ENCODE measurements around the gene NOXO1.

NOXO1 gene

DNA sequence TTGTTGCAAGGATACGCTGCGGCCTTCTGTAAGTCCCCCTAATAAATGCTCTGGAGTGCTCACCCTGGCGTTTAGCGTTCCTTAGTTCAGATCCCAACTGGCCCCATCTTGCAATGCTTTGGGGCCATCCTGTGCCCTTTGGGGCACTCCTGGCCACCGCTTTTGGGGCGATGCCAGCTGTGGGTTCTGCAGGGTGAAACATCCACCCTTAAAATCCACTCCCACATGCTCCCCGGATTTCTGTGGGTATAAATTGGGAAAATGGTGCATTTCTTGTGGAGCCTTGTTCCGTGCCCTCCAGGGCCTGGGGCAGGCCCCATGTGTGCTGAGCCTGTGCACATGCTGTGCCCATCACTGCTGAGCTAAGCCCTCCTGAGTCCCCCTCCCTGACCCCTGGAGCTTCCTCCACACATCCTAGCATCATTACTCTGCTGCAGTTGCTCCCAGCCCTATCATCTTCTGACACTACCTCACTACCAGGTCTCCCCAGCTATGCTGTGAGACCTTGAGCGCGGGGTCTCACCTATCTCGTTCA, 44.3 kb downstream of the NOXO1 start:
- Mint-ChIP-seq H3K27me3 (peaks cover 0 to 9% of the 10 kb centered on the region in 2 donors), H3K36me3 (ENCODE audit: insufficient read depth) (peaks cover 15% of the 10 kb centered on the region), H3K4me1 (ENCODE audit: low read depth in 2 of 2) (peaks cover 0 to 5% of the 10 kb centered on the region in 2 donors), H3K9me3 (no peaks in the 10 kb centered on the region), H3K27ac (peak overlapping the region in 1 of 2 donors; percentile 44), H3K4me3 (no peak overlapping the region)
- ATAC-seq (replicated peaks) (no peak), DNase-seq (no peak)

DNA sequence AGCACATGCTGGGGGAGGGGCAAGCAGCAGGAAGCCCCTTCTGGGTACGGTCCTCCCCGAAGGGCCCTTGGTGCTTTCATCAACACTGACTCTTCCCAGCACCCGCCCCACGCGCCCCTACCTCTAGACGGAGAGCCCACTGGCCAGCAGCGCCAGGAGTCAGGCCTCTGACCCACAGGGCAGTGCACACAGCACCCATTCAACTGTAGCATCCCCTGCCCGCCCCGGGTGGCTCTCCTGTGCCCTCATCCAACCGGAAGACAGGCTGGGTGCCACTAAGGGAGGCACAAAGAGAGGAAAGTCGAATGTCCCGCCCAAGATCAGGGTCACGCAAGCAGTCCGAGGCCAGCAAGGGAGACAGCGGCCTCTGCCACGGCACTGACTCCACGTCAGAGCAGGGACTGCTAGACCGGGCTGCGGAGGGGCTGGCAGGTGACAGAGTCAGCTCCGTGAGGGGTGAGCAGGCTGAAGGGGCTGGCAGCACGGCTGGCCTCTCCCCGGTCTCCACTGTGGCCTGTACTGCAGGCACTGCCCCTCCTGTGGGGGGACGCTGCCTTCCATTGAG, 48.1 kb downstream of the NOXO1 start:
- Mint-ChIP-seq H3K36me3 (ENCODE audit: insufficient read depth) (peaks cover 3% of the 10 kb centered on the region), H3K4me1 (ENCODE audit: low read depth in 2 of 2) (peaks cover 0 to 2% of the 10 kb centered on the region in 2 donors), H3K27me3 (peaks cover 0 to 9% of the 10 kb centered on the region in 2 donors), H3K4me3 (no peak overlapping the region), H3K27ac (no peak overlapping the region), H3K9me3 (no peaks in the 10 kb centered on the region)
- ATAC-seq (replicated peaks) (no peak), DNase-seq (no peak)

DNA sequence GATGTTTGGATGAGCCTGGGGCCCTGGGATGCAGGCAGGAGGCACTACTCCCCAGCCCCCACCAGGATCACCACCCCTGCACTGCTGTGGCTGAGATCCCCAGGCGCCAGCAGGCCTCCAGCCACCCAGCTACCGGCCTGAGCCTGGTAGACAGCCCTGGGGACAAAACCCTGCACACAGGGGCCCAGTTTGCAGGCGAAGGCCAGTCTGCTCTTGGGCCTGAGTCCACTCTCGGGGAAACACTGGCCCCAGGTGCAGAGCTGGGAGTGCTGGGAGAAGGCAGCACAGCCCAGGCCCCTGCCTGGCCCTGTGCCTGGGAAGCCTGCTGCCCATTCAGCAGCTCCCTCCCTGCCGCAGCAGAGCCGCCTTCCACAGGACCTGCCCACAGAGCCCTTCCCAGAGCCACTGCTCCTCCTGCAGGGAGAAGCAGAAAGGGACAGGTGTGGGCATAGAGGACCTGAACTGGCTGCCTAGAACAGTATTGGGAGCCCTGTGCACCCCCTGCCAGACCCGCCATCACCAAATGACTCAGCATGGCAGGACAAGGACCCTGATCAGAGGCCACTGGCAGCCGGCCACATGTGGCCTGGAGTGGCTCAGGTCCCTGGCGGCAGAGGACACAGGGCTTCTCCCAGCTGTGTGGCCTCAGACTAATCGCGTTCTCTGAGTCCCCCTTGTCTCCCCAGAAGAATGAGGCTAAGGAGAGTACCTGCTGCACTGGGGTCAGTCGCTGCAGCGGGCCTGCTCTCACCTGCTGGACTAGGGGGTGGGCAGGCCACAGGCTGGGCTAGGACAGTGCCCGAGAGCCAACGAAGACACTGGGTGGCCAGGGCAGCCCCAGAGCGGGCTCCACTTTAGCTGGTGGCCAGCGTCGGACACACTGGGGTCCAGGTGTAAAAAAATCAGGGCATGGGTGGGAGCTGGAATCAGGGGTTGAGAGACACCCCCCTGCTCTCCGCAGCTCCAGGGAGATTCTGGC, 48.9 kb downstream of the NOXO1 start:
- Mint-ChIP-seq H3K27me3 (peaks cover 0 to 9% of the 10 kb centered on the region in 2 donors), H3K27ac (no peak overlapping the region), H3K9me3 (no peaks in the 10 kb centered on the region), H3K36me3 (ENCODE audit: insufficient read depth) (peaks cover 1% of the 10 kb centered on the region), H3K4me1 (ENCODE audit: low read depth in 2 of 2) (peaks cover 0 to 2% of the 10 kb centered on the region in 2 donors), H3K4me3 (no peak overlapping the region)
- DNase-seq (no peak), ATAC-seq (replicated peaks) (no peak)

DNA sequence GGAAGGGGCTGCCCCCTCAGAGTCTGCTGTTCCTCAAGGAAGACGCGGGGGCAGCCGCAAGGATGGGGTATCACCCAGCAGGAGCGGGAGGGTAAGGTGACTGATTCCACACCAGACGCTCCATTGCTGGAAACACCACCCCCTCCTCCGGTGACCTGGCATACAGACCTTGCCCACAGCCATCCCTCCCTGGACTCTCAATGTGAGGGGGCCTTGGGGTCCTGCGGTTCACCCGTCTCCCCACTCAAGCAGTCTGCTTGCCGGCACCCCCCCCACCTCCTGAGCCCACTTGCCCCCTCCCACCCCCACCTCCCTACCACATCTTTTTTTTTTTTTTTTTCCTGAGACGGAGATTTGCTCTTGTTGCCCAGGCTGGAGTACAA, 50.9 kb downstream of the NOXO1 start:
- ATAC-seq (replicated peaks), result no peak
- H3K27ac Mint-ChIP-seq, result no peak overlapping the region

DNA sequence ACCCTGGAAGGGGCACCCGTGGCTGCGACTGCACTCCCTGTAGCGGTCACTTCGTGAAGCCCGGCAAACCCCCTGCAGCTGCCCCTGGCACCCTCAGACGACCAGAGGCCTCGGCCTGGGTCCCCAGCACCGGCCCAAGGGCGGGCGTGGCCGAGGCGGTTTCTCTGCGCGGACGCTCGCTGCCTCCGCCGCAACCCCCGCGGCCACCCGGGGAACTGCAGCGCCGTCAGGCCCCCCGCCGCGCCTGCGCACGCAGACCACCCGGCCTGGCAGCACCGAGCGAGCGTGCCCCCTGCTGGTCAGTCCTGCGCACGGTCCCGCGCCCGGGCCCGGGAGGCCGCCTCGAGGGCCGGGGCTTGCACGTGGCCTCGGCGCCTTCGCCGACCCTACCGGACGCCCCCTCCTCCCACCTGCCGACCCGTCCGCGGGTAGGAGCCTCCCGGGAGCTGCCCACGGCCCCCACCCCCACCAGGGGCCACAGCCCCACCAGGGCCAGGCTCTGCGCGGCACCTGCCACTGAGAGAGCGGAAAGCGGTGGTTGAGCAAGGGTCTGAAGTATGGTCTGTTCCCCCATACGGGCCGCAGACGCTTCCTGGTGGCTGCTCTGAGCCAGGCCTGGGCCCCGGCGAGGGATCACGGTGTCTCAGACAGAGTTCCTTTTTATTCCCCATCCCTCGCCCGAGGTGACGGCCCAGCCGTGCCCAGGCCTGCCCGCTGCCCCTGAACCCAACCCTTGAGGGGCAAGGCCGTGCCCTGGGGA, 51.5 kb downstream of the NOXO1 start:
- Mint-ChIP-seq H3K27ac (no peak overlapping the region), H3K4me1 (ENCODE audit: low read depth in 2 of 2) (peaks cover 0 to 2% of the 10 kb centered on the region in 2 donors)

More for the DNA sequence above, 50.9 kb downstream of the NOXO1 start:
- peaks cover 0 to 13% of the 10 kb centered on the region in 2 donors for H3K27me3 Mint-ChIP-seq
- peak overlapping the region; percentile 27 to 29 for H3K4me3 Mint-ChIP-seq
- no peak for DNase-seq
- peaks cover 2% of the 10 kb centered on the region for H3K36me3 Mint-ChIP-seq (ENCODE audit: insufficient read depth)
- H3K9me3 Mint-ChIP-seq, result no peaks in the 10 kb centered on the region
- H3K4me1 Mint-ChIP-seq (ENCODE audit: low read depth in 2 of 2), result peaks cover 0 to 2% of the 10 kb centered on the region in 2 donors

DNA sequence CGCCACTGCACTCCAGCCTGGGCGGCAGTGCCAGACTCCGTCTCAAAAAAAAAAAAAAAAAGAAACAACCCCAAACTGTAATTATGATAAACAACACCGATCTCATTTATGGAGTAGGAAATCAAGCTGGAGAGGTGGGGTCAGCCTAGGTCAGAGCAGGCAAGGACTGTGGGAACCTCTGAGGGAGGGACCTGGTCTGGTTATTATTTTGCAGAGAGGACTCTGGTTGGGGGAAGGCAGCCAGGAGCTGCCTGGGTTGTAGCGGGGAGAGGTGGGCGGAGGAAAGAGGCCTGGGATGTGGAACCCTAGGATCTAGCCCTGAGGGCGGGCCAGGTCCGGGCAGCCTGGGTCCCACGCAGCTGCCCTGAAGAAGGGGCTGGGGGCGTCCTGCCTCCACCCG, 52.2 kb downstream of the NOXO1 start:
- Mint-ChIP-seq H3K27ac (no peak overlapping the region), H3K4me1 (ENCODE audit: low read depth in 2 of 2) (peaks cover 0 to 2% of the 10 kb centered on the region in 2 donors), H3K36me3 (ENCODE audit: insufficient read depth) (peaks cover 2% of the 10 kb centered on the region), H3K9me3 (no peaks in the 10 kb centered on the region), H3K4me3 (peak overlapping the region; percentile 66 to 73), H3K27me3 (peaks cover 5 to 25% of the 10 kb centered on the region in 2 donors)
- no peak for DNase-seq
- peak; percentile 11 for ATAC-seq (replicated peaks)

More for the DNA sequence above, 51.5 kb downstream of the NOXO1 start:
- peak overlapping the region; percentile 66 to 73 for H3K4me3 Mint-ChIP-seq
- no peaks in the 10 kb centered on the region for H3K9me3 Mint-ChIP-seq
- peaks cover 2 to 19% of the 10 kb centered on the region in 2 donors for H3K27me3 Mint-ChIP-seq
- DNase-seq, result peak; percentile 91 to 95 (median 94)
- peaks cover 2% of the 10 kb centered on the region for H3K36me3 Mint-ChIP-seq (ENCODE audit: insufficient read depth)
- peak; percentile 98 for ATAC-seq (replicated peaks)

Data from effector memory CD8-positive, alpha-beta T cell (primary cell).